HL-60 (cell line): ENCODE results near the gene ABHD16A.

ENCODE experiments used
- CTCF ChIP-seq: IDR thresholded peaks from one replicate; pipeline ENCODE4 v1.5.1; 2011; ENCODE audit warnings: low read length, control low read depth, inconsistent platforms; ENCODE audit not compliant: insufficient read depth
- GABPA ChIP-seq: IDR thresholded peaks from 2 replicates; pipeline ENCODE4 v1.6.1; 2012; ENCODE audit warnings: low read depth
- POLR2AphosphoS5 ChIP-seq: IDR thresholded peaks from 2 replicates; pipeline ENCODE4 v1.6.1; 2012; ENCODE audit warnings: low read depth
- REST ChIP-seq: IDR thresholded peaks from 2 replicates; pipeline ENCODE4 v1.6.1; 2012; ENCODE audit warnings: low read depth; ENCODE audit not compliant: insufficient replicate concordance
- SPI1 ChIP-seq: IDR thresholded peaks from 2 replicates; pipeline ENCODE4 v1.6.1; 2012; ENCODE audit warnings: low read depth, mild to moderate bottlenecking, borderline replicate concordance

- TF ChIP-seq CTCF: no peak
- no peak for TF ChIP-seq REST
- no peak for TF ChIP-seq POLR2AphosphoS5
- TF ChIP-seq GABPA: no peak
- TF ChIP-seq SPI1: no peak
Measured at GRCh38 chr6:31730631-31731086, 27.5 kb upstream of the ABHD16A start.
